Kidney glomerular epithelial cell (primary cell): ENCODE data around the gene RHBDF2.
"Not testable (repeated sequence)": the region's sequence is repeated elsewhere in the genome, so short reads cannot be mapped to it uniquely, and the experiment has no call there.

Experiments
- DNase-seq: peaks from one replicate; lab custom pipeline; 2025; lab: John Stamatoyannopoulos, UW

The RHBDF2 gene

GRCh38 chr17:76538281-76538931 is 37.2 kb upstream of the RHBDF2 start:
- DNase-seq, result no peak

GRCh38 chr17:76537578-76538280 is 36.5 kb upstream of the RHBDF2 start, which contains the start of gene CYGB:
Gene CYGB, minus strand, starts transcription at chr17:76537709. Its CDS starts 167 bp downstream, at chr17:76537542.
- DNase-seq, result no peak

- no peak for DNase-seq
Measured at GRCh38 chr17:76537288-76537577, 36.0 kb upstream of the RHBDF2 start.

GRCh38 chr17:76536511-76537287 is 35.5 kb upstream of the RHBDF2 start:
- no peak for DNase-seq

- DNase-seq, result no peak
Measured at GRCh38 chr17:76535788-76536510, 34.7 kb upstream of the RHBDF2 start.

GRCh38 chr17:76534831-76535732 is 33.9 kb upstream of the RHBDF2 start:
- no peak for DNase-seq

- not testable (repeated sequence) for DNase-seq
Measured at GRCh38 chr17:76533640-76534359, 32.6 kb upstream of the RHBDF2 start.

- DNase-seq, result no peak
Measured at GRCh38 chr17:76532072-76532651, 30.9 kb upstream of the RHBDF2 start.

- no peak for DNase-seq
Measured at GRCh38 chr17:76531486-76532038, 30.3 kb upstream of the RHBDF2 start.

GRCh38 chr17:76530811-76531485 is 29.7 kb upstream of the RHBDF2 start:
- no peak for DNase-seq

GRCh38 chr17:76530095-76530723 is 29.0 kb upstream of the RHBDF2 start:
- DNase-seq, result no peak

GRCh38 chr17:76529224-76530094 is 28.2 kb upstream of the RHBDF2 start:
- DNase-seq, result no peak

GRCh38 chr17:76528528-76529223 is 27.5 kb upstream of the RHBDF2 start:
- DNase-seq, result no peak

- DNase-seq, result no peak
Measured at GRCh38 chr17:76528156-76528527, 26.9 kb upstream of the RHBDF2 start.

- peak; percentile 63 for DNase-seq
Measured at GRCh38 chr17:76527430-76528111, 26.3 kb upstream of the RHBDF2 start.

- not testable (repeated sequence) for DNase-seq
Measured at GRCh38 chr17:76527016-76527415, 25.8 kb upstream of the RHBDF2 start.

- not testable (repeated sequence) for DNase-seq
Measured at GRCh38 chr17:76525513-76525833, 24.2 kb upstream of the RHBDF2 start.
